OCI-LY3 (cell line): Measurements from ENCODE around the gene S100P.

Experiments
- EZH2phosphoT487 ChIP-seq: fragments of 200-600 bp; shearing (Covaris generic); IDR thresholded peaks from 2 replicates; pipeline ENCODE4 v1.6.1; 2018; ENCODE audit warnings: antibody characterized with exemption, mixed run types, low read depth
- TF ChIP-seq, protein P1 (sequence below): fragments of 200-600, 300-600 bp; sonication (generic); IDR thresholded peaks from 2 replicates; pipeline ENCODE4 v1.5.1; 2014; ENCODE audit warnings: antibody characterized with exemption, low read length, low read depth

DNA sequence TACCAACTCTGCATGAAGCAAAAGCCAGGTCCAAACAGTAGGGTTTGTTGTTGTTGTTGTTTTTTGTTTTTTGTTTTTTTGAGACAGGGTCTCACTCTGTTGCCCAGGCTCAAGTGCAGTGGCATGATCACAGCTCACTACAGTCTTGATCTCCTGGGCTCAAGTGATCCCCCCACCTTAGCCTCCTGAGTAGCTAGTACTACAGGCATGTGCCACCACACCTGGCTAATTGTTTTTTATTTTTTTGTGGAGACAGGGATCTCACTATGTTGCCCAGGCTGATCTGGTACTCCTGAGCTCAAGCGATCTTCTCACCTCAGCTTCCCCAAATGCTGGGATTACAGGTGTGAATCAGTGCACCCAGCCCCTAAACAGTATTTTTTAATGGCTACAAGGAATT lies 6.2 kb downstream of the S100P start:
- TF ChIP-seq, protein P1, sequence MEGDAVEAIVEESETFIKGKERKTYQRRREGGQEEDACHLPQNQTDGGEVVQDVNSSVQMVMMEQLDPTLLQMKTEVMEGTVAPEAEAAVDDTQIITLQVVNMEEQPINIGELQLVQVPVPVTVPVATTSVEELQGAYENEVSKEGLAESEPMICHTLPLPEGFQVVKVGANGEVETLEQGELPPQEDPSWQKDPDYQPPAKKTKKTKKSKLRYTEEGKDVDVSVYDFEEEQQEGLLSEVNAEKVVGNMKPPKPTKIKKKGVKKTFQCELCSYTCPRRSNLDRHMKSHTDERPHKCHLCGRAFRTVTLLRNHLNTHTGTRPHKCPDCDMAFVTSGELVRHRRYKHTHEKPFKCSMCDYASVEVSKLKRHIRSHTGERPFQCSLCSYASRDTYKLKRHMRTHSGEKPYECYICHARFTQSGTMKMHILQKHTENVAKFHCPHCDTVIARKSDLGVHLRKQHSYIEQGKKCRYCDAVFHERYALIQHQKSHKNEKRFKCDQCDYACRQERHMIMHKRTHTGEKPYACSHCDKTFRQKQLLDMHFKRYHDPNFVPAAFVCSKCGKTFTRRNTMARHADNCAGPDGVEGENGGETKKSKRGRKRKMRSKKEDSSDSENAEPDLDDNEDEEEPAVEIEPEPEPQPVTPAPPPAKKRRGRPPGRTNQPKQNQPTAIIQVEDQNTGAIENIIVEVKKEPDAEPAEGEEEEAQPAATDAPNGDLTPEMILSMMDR = no peak
- no peak for TF ChIP-seq EZH2phosphoT487
